KG1 (cell line): ENCODE measurements around the gene EAF1.
"Not testable (repeated sequence)": the region's sequence is repeated elsewhere in the genome, so short reads cannot be mapped to it uniquely, and the experiment has no call there.

Experiments used
- DNase-seq: peaks from one replicate; lab custom pipeline; 2025; lab: John Stamatoyannopoulos, UW

The EAF1 gene

DNA sequence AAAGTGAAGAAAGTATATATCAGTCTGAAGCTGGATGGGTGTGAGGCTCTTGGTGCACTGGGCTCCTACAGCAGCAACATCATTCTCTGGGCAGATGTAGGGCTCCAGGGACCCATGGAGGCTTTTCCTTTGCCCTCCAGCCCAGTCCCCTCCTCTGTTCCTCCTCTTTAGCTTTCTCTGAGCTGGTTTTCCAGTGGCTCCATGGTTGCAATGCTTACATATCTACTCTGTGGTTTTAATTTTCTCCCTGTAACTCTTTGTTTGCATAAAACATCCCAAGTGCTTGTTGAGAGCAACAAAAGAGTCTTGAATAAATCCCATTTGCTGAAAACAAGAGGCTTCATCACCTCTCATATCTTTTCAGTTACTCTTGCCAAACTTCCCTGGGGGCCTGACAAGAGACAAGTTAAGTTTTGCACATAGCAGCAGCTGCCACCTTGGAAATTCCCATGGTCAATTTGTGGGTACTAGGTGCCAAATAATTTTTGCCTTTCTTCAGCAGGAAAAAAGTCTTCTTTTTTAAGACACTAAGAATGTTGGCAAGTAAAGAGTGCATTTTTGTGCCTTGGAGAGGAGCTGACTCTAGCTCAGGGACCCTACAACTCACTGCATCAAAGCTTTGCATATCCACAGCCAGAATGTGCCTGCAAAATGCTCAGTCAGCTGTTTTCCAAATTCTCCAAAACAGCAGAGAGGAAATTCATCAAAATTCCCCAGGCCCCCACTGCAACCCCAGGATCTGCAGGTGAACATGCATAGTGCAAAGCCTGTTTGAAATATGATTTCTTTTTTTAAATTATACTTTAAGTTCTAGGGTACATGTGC, 52.2 kb downstream of the EAF1 start:
- DNase-seq: no peak

DNA sequence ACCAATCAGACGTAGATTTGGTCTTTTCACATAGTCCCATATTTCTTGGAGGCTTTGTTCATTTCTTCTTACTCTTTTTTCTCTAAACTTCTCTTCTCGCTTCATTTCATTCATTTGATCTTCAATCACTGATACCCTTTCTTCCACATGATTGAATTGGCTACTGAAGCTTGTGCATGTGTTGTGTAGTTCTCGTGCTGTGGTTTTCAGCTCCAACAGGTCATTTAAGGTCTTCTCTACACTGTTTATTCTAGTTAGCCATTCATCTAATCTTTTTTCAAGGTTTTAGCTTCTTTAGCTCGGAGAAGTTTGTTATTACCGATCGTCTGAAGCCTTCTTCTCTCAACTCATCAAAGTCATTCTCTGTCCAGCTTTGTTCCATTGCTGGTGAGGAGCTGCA, 57.2 kb downstream of the EAF1 start:
- not testable (repeated sequence) for DNase-seq

DNA sequence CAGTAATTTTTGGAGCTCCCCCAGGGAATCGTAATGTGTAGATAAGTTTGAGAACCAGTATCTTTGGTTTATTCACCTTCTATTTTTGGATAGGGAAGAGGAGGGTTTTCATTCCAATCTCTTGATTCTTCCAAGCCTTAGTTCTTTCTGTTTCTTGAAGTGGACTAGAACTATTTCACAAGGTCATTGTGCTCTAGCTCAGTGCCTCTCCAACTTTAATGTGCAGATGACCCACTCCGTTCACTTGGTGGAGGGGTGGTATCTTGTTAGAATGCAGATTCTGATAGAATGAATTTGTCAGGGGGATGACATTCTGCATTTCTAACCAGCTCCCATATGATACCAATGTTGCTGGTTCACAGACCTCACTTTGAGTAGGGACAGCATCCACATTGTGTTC, 58.6 kb downstream of the EAF1 start:
- no peak for DNase-seq

DNA sequence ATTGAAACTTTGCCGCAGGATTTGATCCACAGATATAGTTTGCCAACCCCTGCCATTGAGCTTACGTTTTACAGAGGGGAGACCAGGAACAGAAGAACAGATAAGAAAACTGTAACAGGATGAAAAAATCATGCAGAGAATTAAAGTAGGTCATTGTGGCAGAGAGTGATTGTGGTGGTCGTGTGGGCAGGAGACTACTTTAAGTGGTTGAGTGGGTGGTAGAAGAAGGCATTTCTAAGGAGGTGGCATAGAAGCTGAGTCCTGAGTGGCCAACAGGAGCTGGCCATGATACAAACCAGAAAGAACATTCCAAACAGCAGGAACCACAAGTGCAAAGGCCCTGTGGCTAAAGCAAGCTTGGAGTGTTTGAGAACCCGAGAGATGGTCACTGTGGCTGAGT, 59.6 kb downstream of the EAF1 start:
- no peak for DNase-seq

DNA sequence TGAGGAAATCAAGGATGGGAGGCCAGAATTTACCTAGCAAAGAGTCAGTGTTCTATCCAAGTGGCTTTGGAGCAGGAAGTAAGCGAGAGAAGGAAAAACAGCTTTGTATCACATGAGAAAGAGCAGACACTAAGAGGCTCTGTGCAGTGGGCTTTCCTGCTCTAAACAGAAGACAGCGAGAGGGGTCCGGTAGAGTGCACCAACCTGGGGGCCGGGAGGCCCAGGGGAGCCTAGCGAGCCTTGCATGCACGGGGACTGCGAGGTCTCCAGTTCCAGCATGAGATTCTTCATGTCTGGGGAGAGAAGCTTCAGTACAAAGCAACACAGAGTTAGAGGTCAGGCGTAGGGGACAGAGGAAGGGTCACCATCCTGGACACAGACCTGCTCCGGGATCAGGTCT, 60.6 kb downstream of the EAF1 start:
- DNase-seq: no peak

DNA sequence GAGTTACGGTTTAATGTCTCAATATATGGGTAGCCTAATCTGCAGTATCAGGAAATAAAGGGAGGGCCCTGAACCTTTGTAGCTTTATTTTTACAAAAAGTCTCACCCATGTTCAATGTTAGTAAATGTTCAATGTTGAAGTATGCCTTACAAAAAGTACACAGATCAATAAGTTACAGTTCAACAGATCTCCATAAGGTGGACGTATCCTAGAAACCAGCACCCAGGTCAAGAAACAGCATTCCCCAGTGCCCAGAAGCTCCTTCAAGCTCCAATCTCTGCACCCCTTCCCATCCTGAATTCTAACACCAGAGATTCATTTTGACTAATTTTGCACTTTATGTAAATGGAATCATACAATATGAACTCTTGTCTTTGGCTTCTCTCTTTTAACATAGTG, 62.8 kb downstream of the EAF1 start:
- DNase-seq: no peak

DNA sequence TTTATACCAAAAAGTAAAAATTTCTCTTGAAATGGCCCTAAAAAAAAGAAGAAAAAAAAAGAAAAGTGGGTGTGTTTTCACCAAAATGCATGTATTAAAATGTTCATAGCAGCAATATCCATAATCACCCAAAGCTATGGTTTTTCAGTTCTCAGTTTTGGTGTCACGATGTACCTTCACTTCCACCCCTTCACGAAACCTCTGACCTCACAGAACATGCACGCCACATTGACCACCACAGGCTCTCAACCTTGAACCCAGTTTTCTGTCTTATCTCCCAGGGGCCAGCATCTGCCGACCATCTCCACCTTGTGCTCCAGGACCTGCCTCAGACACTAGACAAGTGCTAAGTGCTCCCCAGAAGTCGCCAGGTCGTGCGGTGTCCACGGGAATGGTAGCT, 63.7 kb downstream of the EAF1 start:
- no peak for DNase-seq
